ENCODE measurements around the gene NECTIN3. TPM values are rescaled to one million over a fixed set of nuclear protein-coding genes. Genes with fewer than 3 reads are reported as not detected.

Gene NECTIN3
- total RNA-seq, 2 experiments from 2014 or later: 7.8 to 8.5 TPM

DNA sequence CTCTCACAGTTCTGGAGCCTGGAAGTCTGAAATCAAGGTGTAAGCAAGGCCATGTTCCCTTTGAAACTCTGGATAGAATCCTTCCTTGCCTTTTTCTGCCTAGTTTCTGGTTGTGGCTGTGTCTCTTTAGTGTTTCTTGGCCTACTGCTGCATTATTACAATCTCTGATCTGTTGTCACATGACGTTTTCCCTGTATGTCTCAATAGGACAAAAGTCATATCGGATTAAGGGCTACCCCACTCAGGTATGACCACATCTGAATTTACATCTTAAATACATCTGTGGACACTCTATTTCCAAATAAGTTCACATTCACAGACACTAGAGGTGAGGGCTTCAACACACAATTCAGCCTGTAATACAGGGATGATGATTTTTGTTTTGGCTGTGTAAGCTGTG lies 13.3 kb downstream of the NECTIN3 start:
- H3K36me3 Mint-ChIP-seq (ENCODE audit: low read depth): no peaks in the 10 kb centered on the region
- H3K4me3 ChIP-seq (ENCODE audit: low read length): no peak overlapping the region
- H3K27me3 Mint-ChIP-seq: no peaks in the 10 kb centered on the region
- H3K9me3 Mint-ChIP-seq: no peaks in the 10 kb centered on the region
- ATAC-seq (ENCODE audit: poor library complexity) (no peak), DNase-seq (no peak)
- no peak overlapping the region for H3K27ac ChIP-seq (ENCODE audit: low read depth in 1 of 2, low read length in 2 of 2)
- no peak overlapping the region for H3K27ac Mint-ChIP-seq
- ChIA-PET POLR2A (no interaction called here), CTCF (no interaction called here)
- no peaks in the 10 kb centered on the region for H3K4me1 Mint-ChIP-seq (ENCODE audit: low read depth)
- no peak for TF ChIP-seq CTCF (IDR thresholded peaks at IDR 0.05)
- H3K27me3 ChIP-seq (ENCODE audit: control insufficient read depth in 1 of 2, insufficient read depth in 2 of 2, low read length in 2 of 2): no peaks in the 10 kb centered on the region
- H3K4me1 ChIP-seq (ENCODE audit: insufficient read depth, low read length): peaks cover 4% of the 10 kb centered on the region
- H3K9me3 ChIP-seq (ENCODE audit: control insufficient read depth in 1 of 2, insufficient read depth in 1 of 2, low read length in 2 of 2): no peaks in the 10 kb centered on the region
- intact Hi-C loops (cut with DNase I, micrococcal nuclease): loop anchor here in 1 of 2 experiments (5.0 kb wide), 3 partner anchors 447 to 1348 kb away; no protein-coding TSS in a partner anchor
- H3K36me3 ChIP-seq (ENCODE audit: insufficient read depth, low read length): no peaks in the 10 kb centered on the region
- H3K4me3 Mint-ChIP-seq: no peak overlapping the region

GRCh38 chr3:111087924-111088469 lies 16.4 kb downstream of the NECTIN3 start:
- CTCF ChIA-PET: no interaction called here
- no peak for DNase-seq
- no peaks in the 10 kb centered on the region for H3K9me3 ChIP-seq (ENCODE audit: control insufficient read depth in 1 of 2, insufficient read depth in 1 of 2, low read length in 2 of 2)
- intact Hi-C loops (cut with DNase I, micrococcal nuclease): no loop called here
- no peaks in the 10 kb centered on the region for H3K36me3 ChIP-seq (ENCODE audit: insufficient read depth, low read length)
- no peak overlapping the region for H3K27ac Mint-ChIP-seq
- ATAC-seq (ENCODE audit: poor library complexity): no peak
- no peaks in the 10 kb centered on the region for H3K27me3 ChIP-seq (ENCODE audit: control insufficient read depth in 1 of 2, insufficient read depth in 2 of 2, low read length in 2 of 2)
- no peak overlapping the region for H3K4me3 Mint-ChIP-seq
- POLR2A ChIA-PET: no interaction called here
- no peak overlapping the region for H3K27ac ChIP-seq (ENCODE audit: low read depth in 1 of 2, low read length in 2 of 2)
- no peak for TF ChIP-seq CTCF (IDR thresholded peaks at IDR 0.05)
- no peak overlapping the region for H3K4me3 ChIP-seq (ENCODE audit: low read length)
- no peaks in the 10 kb centered on the region for H3K9me3 Mint-ChIP-seq
- peaks cover 4% of the 10 kb centered on the region for H3K4me1 ChIP-seq (ENCODE audit: insufficient read depth, low read length)
- H3K4me1 Mint-ChIP-seq (ENCODE audit: low read depth): no peaks in the 10 kb centered on the region
- no peaks in the 10 kb centered on the region for H3K27me3 Mint-ChIP-seq
- no peaks in the 10 kb centered on the region for H3K36me3 Mint-ChIP-seq (ENCODE audit: low read depth)

DNA sequence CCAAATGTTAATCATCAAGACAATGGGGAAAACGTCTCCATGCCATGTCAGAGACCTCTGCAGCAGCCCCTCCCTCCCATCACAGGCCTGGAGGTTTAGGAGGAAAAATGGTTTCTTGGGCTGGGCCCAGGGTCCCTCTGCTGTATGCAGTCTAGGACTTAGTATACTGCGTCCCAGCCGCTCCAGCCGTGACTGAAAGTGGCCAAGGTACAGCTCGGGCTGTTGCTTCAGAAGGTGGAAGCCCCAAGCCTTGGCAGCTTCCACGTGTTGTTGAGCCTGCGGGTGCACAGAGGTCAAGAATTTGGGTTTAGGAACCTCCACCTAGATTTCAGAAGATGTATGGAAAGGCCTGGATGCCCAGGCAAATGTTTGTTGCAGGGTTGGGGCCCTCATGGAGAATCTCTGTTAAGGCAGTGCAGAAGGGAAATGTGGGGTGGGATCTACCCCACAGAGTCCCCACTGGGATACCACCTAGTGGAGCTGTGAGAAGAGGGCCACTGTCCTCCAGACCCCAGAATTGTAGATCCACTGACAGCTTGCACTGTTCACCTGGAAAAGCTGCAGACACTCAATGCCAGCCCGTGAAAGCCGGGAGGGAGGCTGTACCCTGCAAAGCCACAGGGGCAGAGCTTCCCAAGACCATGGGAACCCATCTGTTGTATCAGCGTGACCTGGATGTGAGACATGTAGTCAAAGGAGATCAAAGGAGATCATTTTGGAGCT lies 25.0 kb downstream of the NECTIN3 start:
- peaks cover 6% of the 10 kb centered on the region for H3K36me3 Mint-ChIP-seq (ENCODE audit: low read depth)
- no peaks in the 10 kb centered on the region for H3K27me3 ChIP-seq (ENCODE audit: control insufficient read depth in 1 of 2, insufficient read depth in 2 of 2, low read length in 2 of 2)
- H3K36me3 ChIP-seq (ENCODE audit: insufficient read depth, low read length): no peaks in the 10 kb centered on the region
- POLR2A ChIA-PET: no interaction called here
- intact Hi-C loops (cut with DNase I, micrococcal nuclease): no loop called here
- no peaks in the 10 kb centered on the region for H3K4me1 Mint-ChIP-seq (ENCODE audit: low read depth)
- no peak for ATAC-seq (ENCODE audit: poor library complexity)
- H3K27me3 Mint-ChIP-seq: peaks cover 8% of the 10 kb centered on the region
- CTCF ChIA-PET: no interaction called here
- no peak overlapping the region for H3K27ac Mint-ChIP-seq
- no peak overlapping the region for H3K4me3 Mint-ChIP-seq
- no peak overlapping the region for H3K4me3 ChIP-seq (ENCODE audit: low read length)
- no peak for TF ChIP-seq CTCF (IDR thresholded peaks at IDR 0.05)
- peaks cover 7% of the 10 kb centered on the region for H3K9me3 Mint-ChIP-seq
- H3K4me1 ChIP-seq (ENCODE audit: insufficient read depth, low read length): no peaks in the 10 kb centered on the region
- DNase-seq: no peak
- H3K27ac ChIP-seq (ENCODE audit: low read depth in 1 of 2, low read length in 2 of 2): no peak overlapping the region
- peaks cover 0 to 8% of the 10 kb centered on the region in 2 experiments for H3K9me3 ChIP-seq (ENCODE audit: control insufficient read depth in 1 of 2, insufficient read depth in 1 of 2, low read length in 2 of 2)

Data from CD4-positive, alpha-beta T cell (primary cell).